ENCODE data around the gene HRAS. TPM values are rescaled to one million over a fixed set of nuclear protein-coding genes. Genes with fewer than 3 reads are reported as not detected.
A peak's percentile ranks its signal among the peaks of the same experiment; 100 is the strongest.

HRAS gene
- total RNA-seq, 1 donor from 2014 or later = 63.2 TPM

DNA sequence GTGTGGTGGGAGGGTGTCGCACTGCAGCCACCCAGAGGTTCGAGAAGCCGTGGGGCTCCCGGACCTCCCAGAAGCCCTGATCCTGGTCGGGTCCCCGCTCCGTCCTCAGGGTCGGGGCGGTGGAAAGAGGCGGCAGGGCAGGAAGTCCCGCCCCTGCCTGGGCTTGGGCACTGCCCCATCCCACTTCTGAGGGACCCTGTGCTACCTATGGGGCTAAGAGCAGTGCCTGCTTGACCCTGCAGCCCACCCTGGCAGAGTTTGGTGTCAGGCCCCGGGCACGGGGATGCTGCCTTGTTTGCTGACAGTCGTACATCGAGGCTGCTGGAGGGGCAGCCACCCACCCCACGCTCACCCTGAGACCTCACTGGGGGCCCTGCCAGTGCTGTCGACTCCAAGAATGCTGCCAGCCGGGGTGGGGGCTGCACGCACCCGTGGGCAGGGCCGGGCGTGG is 47.8 kb downstream of the HRAS start:
- Histone ChIP-seq H3K4me3 (ENCODE audit: low read length in 3 of 3) (no peak overlapping the region), H3K27me3 (ENCODE audit: control insufficient read depth in 3 of 3, insufficient read depth in 3 of 3, low read length in 3 of 3) (no peaks in the 10 kb centered on the region), H3K27ac (ENCODE audit: low read depth, low read length) (no peak overlapping the region), H3K36me3 (ENCODE audit: control insufficient read depth in 3 of 3, insufficient read depth in 3 of 3, low read length in 3 of 3) (peaks cover 9 to 20% (median 16%) of the 10 kb centered on the region in 3 donors), H3K4me1 (ENCODE audit: control insufficient read depth in 3 of 3, insufficient read depth in 3 of 3, low read length in 3 of 3) (no peaks in the 10 kb centered on the region), H3K9ac (ENCODE audit: low read depth in 1 of 3, low read length in 3 of 3) (no peak overlapping the region), H3K9me3 (ENCODE audit: control insufficient read depth in 3 of 3, low read length in 3 of 3) (no peaks in the 10 kb centered on the region)

GRCh38 chr11:486189-486588 is 49.2 kb downstream of the HRAS start:
- Histone ChIP-seq H3K36me3 (ENCODE audit: control insufficient read depth in 3 of 3, insufficient read depth in 3 of 3, low read length in 3 of 3) (peaks cover 7 to 20% (median 13%) of the 10 kb centered on the region in 3 donors), H3K9ac (ENCODE audit: low read depth in 1 of 3, low read length in 3 of 3) (no peak overlapping the region), H3K27me3 (ENCODE audit: control insufficient read depth in 3 of 3, insufficient read depth in 3 of 3, low read length in 3 of 3) (no peaks in the 10 kb centered on the region), H3K4me1 (ENCODE audit: control insufficient read depth in 3 of 3, insufficient read depth in 3 of 3, low read length in 3 of 3) (no peaks in the 10 kb centered on the region), H3K9me3 (ENCODE audit: control insufficient read depth in 3 of 3, low read length in 3 of 3) (no peaks in the 10 kb centered on the region), H3K27ac (ENCODE audit: low read depth, low read length) (no peak overlapping the region), H3K4me3 (ENCODE audit: low read length in 3 of 3) (no peak overlapping the region)

GRCh38 chr11:484616-485015 is 50.8 kb downstream of the HRAS start:
- peaks cover 0 to 5% (median 2%) of the 10 kb centered on the region in 3 donors for H3K36me3 ChIP-seq (ENCODE audit: control insufficient read depth in 3 of 3, insufficient read depth in 3 of 3, low read length in 3 of 3)
- no peaks in the 10 kb centered on the region for H3K4me1 ChIP-seq (ENCODE audit: control insufficient read depth in 3 of 3, insufficient read depth in 3 of 3, low read length in 3 of 3)

More at GRCh38 chr11:484616-485015, 50.8 kb downstream of the HRAS start:
- no peaks in the 10 kb centered on the region for H3K9me3 ChIP-seq (ENCODE audit: control insufficient read depth in 3 of 3, low read length in 3 of 3)
- no peak overlapping the region for H3K27ac ChIP-seq (ENCODE audit: low read depth, low read length)
- H3K27me3 ChIP-seq (ENCODE audit: control insufficient read depth in 3 of 3, insufficient read depth in 3 of 3, low read length in 3 of 3) = no peaks in the 10 kb centered on the region
- H3K4me3 ChIP-seq (ENCODE audit: low read length in 3 of 3) = no peak overlapping the region
- H3K9ac ChIP-seq (ENCODE audit: low read depth in 1 of 3, low read length in 3 of 3) = no peak overlapping the region

Small RNAs within 50 kb of the gene (small RNA-seq; reads per million reads assigned to genes)
- gene MIR210 = 33.0 reads per million, percentile 94 among the genes with 10 or more reads in this experiment

Other genes starting within 250 kb of the HRAS start
- 2.6 TPM for gene PGGHG, start 246.4 kb downstream of the HRAS start, total RNA-seq
- gene IFITM5, start 236.1 kb downstream of the HRAS start, total RNA-seq = not detected
- 6.3 TPM for gene IFITM2, start 227.8 kb downstream of the HRAS start, total RNA-seq
- 13.0 TPM for gene IFITM1, start 221.5 kb downstream of the HRAS start, total RNA-seq
- 15.7 TPM for gene IFITM3, start 214.7 kb downstream of the HRAS start, total RNA-seq
- gene B4GALNT4, start 166.1 kb downstream of the HRAS start, total RNA-seq = 5.2 TPM
- 1.0 TPM for gene PKP3, start 141.4 kb downstream of the HRAS start, total RNA-seq
- gene SIGIRR, start 120.6 kb downstream of the HRAS start, total RNA-seq = 5.7 TPM
- not detected for gene ANO9, start 93.6 kb downstream of the HRAS start, total RNA-seq
- 21.4 TPM for gene PTDSS2, start 85.3 kb downstream of the HRAS start, total RNA-seq
- 84.5 TPM for gene RNH1, start 28.3 kb downstream of the HRAS start, total RNA-seq
- under 0.01 TPM for gene LRRC56, start 2.0 kb upstream of the HRAS start, total RNA-seq
- gene LMNTD2, start 25.2 kb upstream of the HRAS start, total RNA-seq = under 0.01 TPM
- gene RASSF7, start 25.4 kb upstream of the HRAS start, total RNA-seq = 0.52 TPM
- 21.9 TPM for gene PHRF1, start 40.9 kb upstream of the HRAS start, total RNA-seq
- 6.8 TPM for gene IRF7, start 80.4 kb upstream of the HRAS start, total RNA-seq
- 1.0 TPM for gene CDHR5, start 89.4 kb upstream of the HRAS start, total RNA-seq
- 74.6 TPM for gene SCT, start 91.6 kb upstream of the HRAS start, total RNA-seq
- gene DRD4, start 101.7 kb upstream of the HRAS start, total RNA-seq = not detected
- gene DEAF1, start 159.6 kb upstream of the HRAS start, total RNA-seq = 17.2 TPM
- 5.7 TPM for gene TMEM80, start 160.2 kb upstream of the HRAS start, total RNA-seq
- gene EPS8L2, start 170.7 kb upstream of the HRAS start, total RNA-seq = 1.0 TPM
- 78.3 TPM for gene TALDO1, start 211.9 kb upstream of the HRAS start, total RNA-seq
- gene GATD1, start 241.9 kb upstream of the HRAS start, total RNA-seq = 14.6 TPM